GM18502 (cell line): ENCODE measurements around the gene VPS11.
A peak's percentile ranks its signal among the peaks of the same experiment; 100 is the strongest.

Experiments
- ATAC-seq: cut with Tn5 transposase; IDR thresholded peaks from one replicate; pipeline ENCODE4 v1.9.1; 2021; ENCODE audit warnings: mild to moderate bottlenecking; ENCODE audit not compliant: unreplicated experiment, poor library complexity

VPS11 gene

DNA sequence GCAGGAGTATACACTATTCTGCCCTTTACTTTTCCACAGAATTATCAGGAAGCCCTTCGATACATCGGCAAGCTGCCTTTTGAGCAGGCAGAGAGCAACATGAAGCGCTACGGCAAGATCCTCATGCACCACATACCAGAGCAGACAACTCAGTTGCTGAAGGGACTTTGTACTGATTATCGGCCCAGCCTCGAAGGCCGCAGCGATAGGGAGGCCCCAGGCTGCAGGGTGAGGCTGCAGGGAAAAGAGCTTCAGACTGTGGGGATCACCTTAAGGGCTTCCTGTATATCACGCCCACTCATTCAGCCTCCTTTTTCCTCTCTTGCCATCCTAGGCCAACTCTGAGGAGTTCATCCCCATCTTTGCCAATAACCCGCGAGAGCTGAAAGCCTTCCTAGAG lies 10.2 kb downstream of the VPS11 start:
- no peak for ATAC-seq

DNA sequence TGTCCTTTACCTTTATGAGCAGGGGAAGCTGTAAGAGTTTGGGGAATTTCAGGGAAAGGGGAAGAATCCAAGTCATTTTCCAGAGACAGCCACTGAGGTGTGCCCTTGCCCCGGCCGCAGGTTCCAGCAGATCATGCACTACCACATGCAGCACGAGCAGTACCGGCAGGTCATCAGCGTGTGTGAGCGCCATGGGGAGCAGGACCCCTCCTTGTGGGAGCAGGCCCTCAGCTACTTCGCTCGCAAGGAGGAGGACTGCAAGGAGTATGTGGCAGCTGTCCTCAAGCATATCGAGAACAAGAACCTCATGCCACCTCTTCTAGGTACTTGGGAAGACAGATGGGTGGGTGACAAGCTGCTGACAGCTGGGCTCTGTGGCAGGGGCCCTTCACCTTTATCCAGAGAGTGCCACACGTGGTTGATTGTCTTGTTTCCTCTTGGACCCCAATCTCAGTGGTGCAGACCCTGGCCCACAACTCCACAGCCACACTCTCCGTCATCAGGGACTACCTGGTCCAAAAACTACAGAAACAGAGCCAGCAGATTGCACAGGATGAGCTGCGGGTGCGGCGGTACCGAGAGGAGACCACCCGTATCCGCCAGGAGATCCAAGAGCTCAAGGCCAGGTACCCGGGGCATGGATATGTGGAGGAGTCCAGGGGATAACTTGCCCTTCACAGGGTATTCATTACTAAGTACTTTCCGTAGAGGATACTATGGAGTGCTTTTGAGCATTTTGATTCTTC lies 11.2 kb downstream of the VPS11 start:
- no peak for ATAC-seq

DNA sequence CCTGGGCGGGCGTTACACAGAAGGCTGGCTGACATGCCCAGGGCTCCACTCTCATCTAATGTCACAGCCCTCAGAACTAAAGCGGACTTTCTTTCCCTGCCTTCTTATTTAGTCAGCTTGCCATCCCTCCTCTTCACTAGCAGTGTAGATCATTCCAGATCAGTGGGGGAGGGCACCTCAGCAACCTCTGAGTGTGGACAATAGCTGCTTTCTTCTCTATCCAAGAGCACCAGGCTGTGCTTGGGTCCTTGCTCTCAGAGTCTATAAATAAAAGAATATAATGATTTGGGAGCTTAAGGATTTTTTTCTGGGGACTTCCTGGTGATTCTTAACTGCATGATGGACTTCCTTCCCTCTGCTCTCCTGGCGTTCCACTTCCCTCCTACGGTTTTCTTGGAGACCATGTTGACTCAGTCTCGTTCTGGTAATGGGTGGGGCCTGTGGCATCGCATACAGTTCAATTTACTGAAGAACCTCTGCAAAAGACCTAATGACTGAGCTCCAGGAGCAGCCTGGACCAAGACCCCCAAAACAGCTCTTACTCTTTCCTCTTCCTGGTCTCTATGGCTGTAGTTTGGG lies 14.2 kb downstream of the VPS11 start:
- ATAC-seq: no peak

DNA sequence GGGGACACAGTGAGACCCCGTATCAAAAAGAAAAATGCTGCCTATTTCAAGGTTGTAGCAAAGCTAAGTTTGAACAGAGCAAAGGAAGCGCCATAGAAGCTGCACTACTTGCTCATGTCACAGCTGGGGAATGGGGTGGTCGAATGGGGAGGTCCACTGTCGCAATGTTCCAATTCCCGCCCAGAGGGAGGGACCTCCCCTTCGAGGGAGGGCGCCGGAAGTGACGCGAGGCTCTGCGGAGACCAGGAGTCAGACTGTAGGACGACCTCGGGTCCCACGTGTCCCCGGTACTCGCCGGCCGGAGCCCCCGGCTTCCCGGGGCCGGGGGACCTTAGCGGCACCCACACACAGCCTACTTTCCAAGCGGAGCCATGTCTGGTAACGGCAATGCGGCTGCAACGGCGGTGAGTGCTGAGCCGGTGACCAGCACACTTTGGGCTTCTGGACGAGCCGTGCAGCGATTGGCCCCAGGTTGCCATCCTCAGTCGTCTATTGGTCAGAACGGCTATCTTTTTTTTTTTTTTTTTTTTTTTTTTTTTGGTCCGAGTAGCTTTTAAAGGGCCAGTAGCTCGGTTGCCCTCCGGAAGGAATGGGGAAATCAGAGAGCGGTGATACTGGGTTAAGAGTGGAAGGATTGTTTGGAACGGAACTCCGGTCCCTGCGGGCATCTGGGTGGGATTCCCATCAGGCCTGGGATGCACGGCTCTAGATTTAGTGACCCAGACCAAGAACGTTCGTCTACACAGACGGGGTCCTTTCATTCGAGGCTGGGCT lies 17.2 kb downstream of the VPS11 start, which contains the start of gene HMBS:
HMBS (plus strand) TSS at position 219 of the 774 bp plus-strand sequence; CDS start at position 372, 153 bp downstream.
- peak; percentile 92 for ATAC-seq

DNA sequence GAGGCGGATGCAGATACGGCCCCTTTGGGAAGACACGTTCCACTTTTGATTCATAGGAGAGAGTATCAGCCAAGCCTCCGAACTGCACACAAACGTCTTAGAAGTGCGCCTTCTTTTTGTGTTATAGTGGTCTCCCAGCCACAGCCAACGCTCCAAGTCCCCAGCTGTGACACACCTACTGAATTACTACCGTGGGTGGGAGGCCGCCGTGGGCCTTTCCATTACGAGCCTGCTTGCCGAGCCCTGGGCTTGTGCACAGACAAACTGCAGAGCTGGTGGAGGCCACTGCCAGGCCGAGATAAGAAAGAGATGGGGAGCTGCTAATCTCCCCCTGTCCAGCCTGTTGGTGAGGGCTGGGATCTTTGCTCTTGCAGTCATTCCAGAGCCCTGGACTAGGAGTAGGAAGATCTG lies 17.8 kb downstream of the VPS11 start:
- peak; percentile 12 for ATAC-seq

DNA sequence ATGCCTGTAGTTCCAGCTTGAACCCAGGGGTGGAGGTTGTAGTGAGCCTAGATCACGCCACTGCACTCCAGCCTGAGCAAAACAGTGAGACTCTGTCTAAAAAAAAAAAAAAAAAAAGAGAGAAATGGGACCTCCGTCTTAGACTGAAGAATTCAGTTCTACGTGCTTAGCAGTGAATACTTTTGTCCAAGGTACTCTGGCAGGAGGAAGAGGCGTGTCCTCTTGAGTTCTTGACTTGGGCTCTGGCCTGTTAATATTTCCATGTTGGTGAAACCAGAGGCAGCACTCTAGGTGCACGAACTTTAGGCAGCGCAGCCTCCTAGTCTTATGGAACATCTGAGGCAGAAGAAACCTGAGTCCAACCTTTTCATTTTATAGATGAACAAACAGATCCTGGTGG lies 19.5 kb downstream of the VPS11 start:
- ATAC-seq: no peak

DNA sequence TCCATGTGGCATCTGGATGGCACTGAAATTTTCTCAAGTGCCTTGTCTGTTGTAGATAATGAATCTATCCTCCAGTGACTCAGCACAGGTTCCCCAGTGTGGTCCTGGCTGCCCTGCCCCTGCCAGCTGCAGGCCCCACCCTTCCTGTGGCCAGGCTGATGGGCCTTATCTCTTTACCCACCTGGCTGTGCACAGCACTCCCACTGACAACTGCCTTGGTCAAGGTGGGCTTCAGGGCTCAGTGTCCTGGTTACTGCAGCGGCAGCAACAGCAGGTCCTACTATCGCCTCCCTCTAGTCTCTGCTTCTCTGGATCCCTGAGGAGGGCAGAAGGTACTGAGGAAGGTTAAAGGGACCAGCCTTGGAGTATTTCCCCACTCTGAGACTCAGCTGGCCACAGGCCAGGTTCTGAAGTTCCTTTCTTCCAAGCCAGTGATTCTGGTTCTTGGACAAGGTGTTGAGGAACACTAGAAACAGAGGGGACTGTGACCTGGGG lies 20.2 kb downstream of the VPS11 start:
- ATAC-seq: no peak

DNA sequence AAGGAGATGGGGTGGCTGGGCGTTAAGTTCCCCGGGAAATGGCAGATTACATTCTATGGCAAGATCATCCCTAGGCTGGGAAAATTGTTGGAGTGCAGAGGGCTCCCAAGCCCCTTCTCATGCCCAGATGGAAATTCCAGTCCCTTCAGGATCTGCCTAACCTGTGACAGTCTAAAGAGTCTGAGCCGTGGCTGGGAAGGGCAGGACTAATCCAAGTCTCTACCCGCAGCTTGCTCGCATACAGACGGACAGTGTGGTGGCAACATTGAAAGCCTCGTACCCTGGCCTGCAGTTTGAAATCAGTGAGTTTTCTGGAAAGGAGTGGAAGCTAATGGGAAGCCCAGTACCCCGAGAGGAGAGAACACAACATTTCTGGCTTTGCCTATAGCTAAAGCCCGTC lies 20.8 kb downstream of the VPS11 start:
- no peak for ATAC-seq

DNA sequence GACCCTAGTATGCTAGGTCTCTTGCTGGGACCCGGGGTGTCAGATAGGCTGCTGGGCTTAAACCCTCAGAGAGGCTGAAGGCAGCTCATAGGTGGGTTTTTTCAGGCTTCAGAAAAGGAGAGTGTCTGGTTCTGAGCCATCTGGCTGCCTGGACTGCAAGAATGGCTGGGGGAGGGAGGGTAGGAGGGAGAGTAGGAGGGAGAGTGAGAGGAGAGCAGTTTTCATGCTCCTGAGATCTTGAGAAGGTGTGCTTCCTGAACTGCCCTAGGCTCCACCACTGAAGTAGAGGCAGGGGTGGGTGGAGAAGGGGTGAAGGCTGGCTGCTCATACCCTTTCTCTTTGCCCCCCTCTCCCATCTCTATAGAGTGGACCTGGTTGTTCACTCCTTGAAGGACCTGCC lies 21.7 kb downstream of the VPS11 start:
- ATAC-seq: no peak

DNA sequence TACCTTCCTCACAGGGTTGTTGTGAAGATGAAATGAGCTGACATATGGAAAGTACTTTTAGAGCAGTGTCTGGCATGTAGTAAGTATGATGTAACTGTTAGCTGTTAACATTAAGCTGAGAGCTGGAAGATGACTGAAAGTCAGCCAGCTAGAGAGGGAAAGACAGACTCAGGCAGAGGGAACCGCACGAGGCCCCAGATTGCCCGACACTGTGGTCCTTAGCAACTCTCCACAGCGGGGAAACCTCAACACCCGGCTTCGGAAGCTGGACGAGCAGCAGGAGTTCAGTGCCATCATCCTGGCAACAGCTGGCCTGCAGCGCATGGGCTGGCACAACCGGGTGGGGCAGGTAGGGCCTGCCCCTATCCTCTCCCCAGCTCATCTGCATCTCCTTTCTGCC lies 23.6 kb downstream of the VPS11 start:
- no peak for ATAC-seq

DNA sequence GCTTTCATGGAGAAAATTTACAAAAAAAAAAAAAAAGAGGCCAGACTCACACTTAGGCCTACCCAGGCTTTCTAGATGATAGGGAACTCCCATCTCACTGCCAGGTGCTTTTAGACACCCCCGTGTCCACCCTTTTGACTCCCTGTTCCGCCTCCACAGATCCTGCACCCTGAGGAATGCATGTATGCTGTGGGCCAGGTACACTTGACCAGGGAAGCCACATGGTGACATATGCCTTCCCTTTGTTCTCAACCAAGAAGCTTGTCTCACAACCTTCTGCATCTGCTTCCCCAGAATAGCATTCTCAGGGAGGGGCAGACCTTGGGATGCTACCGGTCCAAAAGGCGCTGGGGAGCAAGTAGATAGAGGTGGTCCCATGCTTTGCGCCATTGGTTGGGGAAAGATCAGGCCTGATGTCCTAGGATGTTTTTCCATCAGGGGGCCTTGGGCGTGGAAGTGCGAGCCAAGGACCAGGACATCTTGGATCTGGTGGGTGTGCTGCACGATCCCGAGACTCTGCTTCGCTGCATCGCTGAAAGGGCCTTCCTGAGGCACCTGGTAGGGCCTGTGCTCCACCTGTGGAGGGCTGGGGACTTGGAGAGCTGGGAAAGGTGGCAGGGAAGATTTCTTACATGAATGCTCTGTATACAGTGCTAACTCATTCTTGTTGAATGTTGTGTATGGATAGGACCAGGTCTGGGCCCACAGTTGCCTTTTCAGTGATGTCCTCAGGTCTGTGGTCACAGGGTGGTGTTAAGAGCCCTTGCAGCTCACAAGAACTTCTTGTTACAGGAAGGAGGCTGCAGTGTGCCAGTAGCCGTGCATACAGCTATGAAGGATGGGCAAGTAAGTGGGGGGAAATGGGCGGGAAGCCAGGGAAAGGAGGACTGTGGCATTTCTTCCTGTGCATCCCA lies 24.6 kb downstream of the VPS11 start:
- no peak for ATAC-seq

DNA sequence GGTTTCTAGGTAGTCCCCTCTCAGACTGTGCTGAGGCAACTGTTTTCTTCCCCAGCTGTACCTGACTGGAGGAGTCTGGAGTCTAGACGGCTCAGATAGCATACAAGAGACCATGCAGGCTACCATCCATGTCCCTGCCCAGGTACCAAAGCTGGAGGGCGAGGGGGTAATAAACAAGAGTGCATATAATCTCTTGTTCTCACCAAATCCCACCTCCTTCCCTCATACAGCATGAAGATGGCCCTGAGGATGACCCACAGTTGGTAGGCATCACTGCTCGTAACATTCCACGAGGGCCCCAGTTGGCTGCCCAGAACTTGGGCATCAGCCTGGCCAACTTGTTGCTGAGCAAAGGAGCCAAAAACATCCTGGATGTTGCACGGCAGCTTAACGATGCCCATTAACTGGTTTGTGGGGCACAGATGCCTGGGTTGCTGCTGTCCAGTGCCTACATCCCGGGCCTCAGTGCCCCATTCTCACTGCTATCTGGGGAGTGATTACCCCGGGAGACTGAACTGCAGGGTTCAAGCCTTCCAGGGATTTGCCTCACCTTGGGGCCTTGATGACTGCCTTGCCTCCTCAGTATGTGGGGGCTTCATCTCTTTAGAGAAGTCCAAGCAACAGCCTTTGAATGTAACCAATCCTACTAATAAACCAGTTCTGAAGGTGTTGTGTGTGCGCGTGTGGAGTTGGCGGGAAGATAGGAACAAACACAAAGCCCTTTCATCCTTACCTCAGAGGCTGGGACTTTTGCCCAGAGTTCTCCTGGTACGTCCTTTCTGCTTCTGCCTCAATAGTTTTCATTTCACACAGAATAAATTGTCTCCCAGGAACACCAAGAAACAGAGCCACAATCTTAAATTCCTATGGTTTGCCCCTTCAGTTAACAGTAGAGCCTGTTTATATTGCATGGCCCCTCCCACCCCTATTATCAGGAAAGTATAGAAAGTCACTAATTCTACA lies 25.5 kb downstream of the VPS11 start:
- no peak for ATAC-seq

DNA sequence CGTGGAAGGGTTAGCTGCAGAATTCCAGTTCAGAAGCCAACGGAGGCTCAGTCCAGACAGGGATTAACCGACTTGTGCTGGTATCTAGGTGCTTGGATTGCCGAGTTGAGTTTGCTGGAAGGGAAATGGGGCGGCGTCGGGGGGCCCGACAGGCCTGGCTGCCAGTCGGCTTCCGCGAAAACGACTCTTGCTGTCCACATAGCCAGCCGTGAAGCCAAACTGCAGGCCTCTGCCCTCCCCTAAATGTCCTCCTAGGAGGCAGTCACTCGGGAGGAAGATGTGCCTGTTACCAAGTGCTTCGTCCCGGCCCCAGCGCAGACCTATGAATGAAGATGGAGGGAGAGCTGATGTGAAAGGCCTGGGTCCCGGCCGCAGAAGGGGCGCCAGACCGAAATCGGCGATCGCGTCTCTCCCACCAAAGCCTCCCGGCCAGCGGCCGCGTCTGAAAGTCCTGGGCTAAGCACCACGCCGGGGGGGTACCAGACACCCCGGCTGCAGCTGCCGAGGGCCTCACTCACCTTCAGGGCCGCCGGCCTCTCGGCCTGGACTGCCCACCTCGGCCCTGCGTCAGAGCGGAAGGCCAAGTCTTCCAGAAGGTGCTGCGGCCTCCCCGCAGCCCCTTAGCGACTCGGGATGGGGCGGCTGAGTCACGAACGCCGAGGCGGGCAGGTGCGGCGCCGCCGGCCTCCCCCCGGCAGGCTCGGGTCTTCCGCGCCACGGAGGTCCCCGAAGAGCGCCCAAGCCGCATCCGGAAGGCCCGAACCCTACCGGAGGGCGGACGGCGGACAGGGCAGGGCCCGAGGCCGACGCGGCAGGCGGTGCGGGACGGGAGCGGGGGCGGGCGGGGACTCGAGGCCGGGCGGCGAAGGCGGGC lies 26.6 kb downstream of the VPS11 start:
- peak; percentile 9 for ATAC-seq

DNA sequence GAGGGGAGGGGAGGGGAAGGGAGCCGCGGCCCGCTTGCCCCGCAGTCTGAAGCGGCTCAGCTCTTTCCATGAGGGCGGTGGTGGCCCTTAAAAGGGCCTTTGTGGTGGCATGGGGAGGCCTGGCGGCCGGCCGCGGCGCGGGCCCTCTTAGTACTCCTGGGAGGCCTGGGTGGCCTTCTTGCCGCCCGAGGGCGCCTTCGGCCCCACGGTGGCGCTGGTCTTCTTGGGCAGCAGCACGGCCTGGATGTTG lies 27.1 kb downstream of the VPS11 start:
- peak; percentile 34 for ATAC-seq

DNA sequence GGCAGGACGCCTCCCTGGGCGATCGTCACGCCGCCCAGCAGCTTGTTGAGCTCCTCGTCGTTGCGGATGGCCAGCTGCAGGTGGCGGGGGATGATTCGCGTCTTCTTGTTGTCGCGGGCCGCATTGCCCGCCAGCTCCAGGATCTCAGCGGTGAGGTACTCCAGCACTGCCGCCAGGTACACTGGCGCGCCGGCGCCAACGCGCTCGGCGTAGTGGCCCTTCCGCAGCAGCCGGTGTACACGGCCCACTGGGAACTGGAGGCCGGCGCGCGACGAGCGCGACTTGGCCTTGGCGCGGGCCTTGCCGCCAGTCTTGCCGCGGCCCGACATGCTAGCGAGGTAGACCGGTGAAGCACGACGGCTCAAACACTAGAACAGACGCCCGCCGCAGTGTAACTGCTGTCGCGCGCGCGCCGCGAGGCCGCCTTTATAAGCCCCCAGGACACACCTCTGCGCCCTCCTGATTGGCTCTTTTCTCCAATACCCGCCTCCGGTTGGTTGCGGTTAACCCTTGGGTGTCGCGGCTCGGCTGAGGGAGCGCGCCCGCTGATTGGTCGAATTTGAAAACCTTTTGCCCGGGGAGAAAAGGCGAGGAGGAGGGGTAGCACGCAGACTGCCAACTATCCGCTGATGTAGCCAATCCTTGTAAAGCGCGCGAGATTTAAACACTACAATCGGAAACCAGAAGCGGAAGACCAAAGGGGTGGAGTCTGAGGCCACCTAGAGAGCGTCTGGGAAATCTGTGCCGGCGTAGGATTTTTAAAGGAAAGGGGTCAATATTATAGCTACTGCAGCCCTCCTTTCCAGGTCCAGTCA lies 27.7 kb downstream of the VPS11 start:
- peak; percentile 81 for ATAC-seq

DNA sequence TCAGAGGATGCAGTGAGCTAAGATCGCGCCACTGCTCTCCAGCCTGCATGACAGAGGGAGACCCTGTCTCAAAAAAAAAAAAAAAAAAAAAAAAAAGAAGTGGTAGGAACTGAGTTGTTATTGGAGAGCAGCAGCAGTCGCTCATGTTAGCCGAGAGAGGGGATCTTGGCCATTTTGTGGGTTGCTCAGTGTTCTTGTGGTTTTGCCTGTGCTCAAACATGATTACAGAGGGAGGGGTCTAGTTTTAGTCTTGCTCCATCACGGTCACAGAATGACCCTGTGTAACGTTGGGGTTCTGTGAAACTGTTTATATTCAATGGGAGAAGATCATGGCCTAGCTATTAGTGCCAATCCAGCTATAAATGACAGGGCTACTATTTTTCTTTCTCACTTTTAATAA lies 32.1 kb downstream of the VPS11 start:
- no peak for ATAC-seq

DNA sequence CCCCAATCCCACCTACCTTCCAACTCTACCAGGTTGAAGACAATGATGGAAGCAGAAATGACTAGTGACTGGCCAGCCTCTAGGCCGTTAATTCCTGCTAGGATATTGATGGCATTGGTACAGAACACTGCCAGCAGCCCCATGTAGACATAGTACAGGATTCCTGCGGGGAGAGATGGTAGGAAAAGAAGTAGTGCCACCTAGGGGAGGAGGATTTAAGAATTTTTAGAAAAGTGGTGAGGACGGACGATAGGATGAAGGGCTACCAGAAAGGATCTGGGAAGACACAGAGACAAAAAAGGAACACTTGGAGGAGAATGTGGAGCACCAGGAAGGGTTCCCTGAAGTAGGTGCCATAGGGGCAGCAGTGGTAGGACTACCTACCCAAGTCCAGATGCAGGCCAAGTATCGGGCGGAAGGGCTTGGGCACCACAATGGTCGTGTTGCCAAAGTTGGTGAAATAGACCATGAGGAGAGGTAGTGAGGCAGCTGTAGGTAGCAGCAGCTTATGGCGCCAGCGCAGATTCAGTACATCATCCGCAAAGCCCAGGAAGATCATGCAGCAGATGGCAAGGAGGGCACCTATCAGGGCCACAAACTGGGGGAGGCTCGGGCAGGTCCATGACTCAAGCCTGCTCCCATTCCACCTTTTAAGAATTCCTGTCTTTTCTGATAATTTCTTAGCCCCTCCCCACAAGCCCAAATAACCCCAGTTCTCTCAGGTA lies 32.8 kb downstream of the VPS11 start:
- no peak for ATAC-seq
